ENCODE data around the gene PPARD.
"Not testable (repeated sequence)": the region's sequence is repeated elsewhere in the genome, so short reads cannot be mapped to it uniquely, and the experiment has no call there.

PPARD gene

DNA sequence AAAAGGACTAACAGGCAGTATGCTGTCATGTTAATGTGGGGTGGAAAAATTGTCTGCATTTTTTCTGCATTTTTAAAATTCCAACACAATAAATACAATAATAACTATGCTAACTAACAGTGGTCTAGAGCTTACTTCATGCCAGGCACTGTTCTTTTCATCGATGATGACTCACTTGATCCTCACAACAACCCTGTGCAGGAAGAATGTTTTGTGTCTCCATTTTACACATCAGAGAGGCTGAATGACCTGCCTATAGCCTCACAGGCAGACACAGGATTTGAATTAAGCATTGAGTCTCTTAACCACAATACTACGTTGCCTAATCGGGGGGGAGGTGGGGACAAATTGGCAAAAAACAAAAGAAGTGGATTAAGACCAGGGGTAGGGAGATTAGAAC is 82.9 kb downstream of the PPARD start:
- no peak overlapping the region for H3K4me3 ChIP-seq (ENCODE audit: low read depth in 1 of 2, low read length in 2 of 2)
- no peaks in the 10 kb centered on the region for H3K9me3 ChIP-seq (ENCODE audit: low read length)
- H3K4me1 ChIP-seq (ENCODE audit: insufficient read depth, low read length), result no peaks in the 10 kb centered on the region
- H3K27ac ChIP-seq (ENCODE audit: low read depth, low read length), result no peak overlapping the region
- H3K27me3 ChIP-seq (ENCODE audit: control insufficient read depth in 1 of 2, insufficient read depth in 2 of 2, low read length in 2 of 2), result no peaks in the 10 kb centered on the region
- H3K36me3 ChIP-seq (ENCODE audit: insufficient read depth, low read length), result peaks cover 39% of the 10 kb centered on the region
- no peak overlapping the region for H3K9ac ChIP-seq (ENCODE audit: low read length)

DNA sequence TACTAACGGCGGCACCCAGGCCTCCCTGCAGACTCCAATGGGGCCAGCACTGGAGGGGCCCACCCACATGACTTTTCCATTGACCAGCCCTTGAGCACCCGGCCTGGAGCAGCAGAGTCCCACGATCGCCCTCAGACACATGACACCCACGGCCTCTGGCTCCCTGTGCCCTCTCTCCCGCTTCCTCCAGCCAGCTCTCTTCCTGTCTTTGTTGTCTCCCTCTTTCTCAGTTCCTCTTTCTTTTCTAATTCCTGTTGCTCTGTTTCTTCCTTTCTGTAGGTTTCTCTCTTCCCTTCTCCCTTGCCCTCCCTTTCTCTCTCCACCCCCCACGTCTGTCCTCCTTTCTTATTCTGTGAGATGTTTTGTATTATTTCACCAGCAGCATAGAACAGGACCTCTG is 83.7 kb downstream of the PPARD start:
- Histone ChIP-seq H3K36me3 (ENCODE audit: insufficient read depth, low read length) (peaks cover 39% of the 10 kb centered on the region), H3K9ac (ENCODE audit: low read length) (no peak overlapping the region), H3K4me1 (ENCODE audit: insufficient read depth, low read length) (no peaks in the 10 kb centered on the region), H3K4me3 (ENCODE audit: low read depth in 1 of 2, low read length in 2 of 2) (no peak overlapping the region), H3K9me3 (ENCODE audit: low read length) (no peaks in the 10 kb centered on the region), H3K27me3 (ENCODE audit: control insufficient read depth in 1 of 2, insufficient read depth in 2 of 2, low read length in 2 of 2) (no peaks in the 10 kb centered on the region), H3K27ac (ENCODE audit: low read depth, low read length) (no peak overlapping the region)

DNA sequence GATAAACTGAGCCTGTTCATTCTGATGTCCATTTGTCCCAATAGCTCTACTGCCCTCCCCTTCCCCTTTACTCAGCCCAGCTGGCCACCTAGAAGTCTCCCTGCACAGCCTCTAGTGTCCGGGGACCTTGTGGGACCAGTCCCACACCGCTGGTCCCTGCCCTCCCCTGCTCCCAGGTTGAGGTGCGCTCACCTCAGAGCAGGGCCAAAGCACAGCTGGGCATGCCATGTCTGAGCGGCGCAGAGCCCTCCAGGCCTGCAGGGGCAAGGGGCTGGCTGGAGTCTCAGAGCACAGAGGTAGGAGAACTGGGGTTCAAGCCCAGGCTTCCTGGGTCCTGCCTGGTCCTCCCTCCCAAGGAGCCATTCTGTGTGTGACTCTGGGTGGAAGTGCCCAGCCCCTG is 85.1 kb downstream of the PPARD start:
- H3K27me3 ChIP-seq (ENCODE audit: control insufficient read depth in 1 of 2, insufficient read depth in 2 of 2, low read length in 2 of 2), result no peaks in the 10 kb centered on the region
- no peak overlapping the region for H3K27ac ChIP-seq (ENCODE audit: low read depth, low read length)
- peaks cover 30% of the 10 kb centered on the region for H3K36me3 ChIP-seq (ENCODE audit: insufficient read depth, low read length)
- no peak overlapping the region for H3K9ac ChIP-seq (ENCODE audit: low read length)
- no peaks in the 10 kb centered on the region for H3K9me3 ChIP-seq (ENCODE audit: low read length)
- H3K4me1 ChIP-seq (ENCODE audit: insufficient read depth, low read length), result no peaks in the 10 kb centered on the region
- no peak overlapping the region for H3K4me3 ChIP-seq (ENCODE audit: low read depth in 1 of 2, low read length in 2 of 2)

DNA sequence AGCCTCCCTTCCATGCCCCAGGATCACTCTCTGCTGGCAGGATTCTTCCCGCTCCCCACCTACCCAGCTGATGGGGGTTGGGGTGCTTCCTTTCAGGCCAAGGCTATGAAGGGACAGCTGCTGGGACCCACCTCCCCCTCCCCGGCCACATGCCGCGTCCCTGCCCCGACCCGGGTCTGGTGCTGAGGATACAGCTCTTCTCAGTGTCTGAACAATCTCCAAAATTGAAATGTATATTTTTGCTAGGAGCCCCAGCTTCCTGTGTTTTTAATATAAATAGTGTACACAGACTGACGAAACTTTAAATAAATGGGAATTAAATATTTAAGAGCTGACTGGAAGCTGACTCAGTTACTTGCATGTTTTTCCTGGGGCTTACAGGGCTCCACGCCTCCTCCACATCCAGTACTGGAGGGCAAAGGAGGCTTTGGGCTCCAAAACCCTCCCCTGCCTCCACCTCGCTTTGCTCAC is 85.5 kb downstream of the PPARD start:
- Histone ChIP-seq H3K36me3 (ENCODE audit: insufficient read depth, low read length) (peaks cover 27% of the 10 kb centered on the region), H3K4me3 (ENCODE audit: low read depth in 1 of 2, low read length in 2 of 2) (no peak overlapping the region), H3K27me3 (ENCODE audit: control insufficient read depth in 1 of 2, insufficient read depth in 2 of 2, low read length in 2 of 2) (no peaks in the 10 kb centered on the region), H3K9ac (ENCODE audit: low read length) (no peak overlapping the region), H3K27ac (ENCODE audit: low read depth, low read length) (no peak overlapping the region), H3K9me3 (ENCODE audit: low read length) (no peaks in the 10 kb centered on the region), H3K4me1 (ENCODE audit: insufficient read depth, low read length) (no peaks in the 10 kb centered on the region)

DNA sequence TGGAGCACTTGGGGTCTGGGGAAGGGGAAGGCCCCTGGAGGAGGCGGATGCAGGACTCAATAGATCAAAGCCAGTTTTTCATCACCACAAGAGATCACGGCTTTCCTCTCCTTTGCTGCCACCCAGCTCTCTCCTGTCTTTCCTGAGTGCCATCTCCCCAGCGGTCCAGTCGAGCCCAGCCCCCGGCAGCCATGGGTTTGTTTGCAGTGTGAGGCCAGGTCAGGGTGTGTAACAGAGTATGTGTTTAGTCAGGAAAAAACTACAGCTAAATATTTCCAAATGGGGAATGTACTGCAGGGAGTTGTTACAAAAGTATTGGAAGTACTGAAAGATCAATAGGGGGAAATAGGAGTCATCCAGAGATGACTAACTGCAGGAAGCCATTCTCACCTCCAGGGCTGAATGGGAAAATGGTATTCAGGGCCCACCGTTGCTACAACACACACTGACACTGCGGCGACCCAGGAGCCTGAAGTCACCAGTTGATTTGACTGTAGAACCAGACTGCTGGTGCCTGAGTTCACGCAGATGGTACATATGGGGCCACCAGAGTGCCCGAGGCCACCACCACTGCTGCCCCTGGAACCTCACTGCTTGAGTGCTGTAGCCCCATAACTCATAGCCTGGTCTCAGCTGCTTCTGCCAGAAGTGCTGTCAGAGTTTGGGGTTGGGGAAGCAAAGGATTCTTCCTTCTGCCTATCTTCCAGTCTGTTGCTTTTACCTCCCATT is 86.2 kb downstream of the PPARD start:
- Histone ChIP-seq H3K4me1 (ENCODE audit: insufficient read depth, low read length) (no peaks in the 10 kb centered on the region), H3K36me3 (ENCODE audit: insufficient read depth, low read length) (peaks cover 26% of the 10 kb centered on the region), H3K9ac (ENCODE audit: low read length) (no peak overlapping the region), H3K27me3 (ENCODE audit: control insufficient read depth in 1 of 2, insufficient read depth in 2 of 2, low read length in 2 of 2) (no peaks in the 10 kb centered on the region), H3K9me3 (ENCODE audit: low read length) (no peaks in the 10 kb centered on the region), H3K4me3 (ENCODE audit: low read depth in 1 of 2, low read length in 2 of 2) (no peak overlapping the region), H3K27ac (ENCODE audit: low read depth, low read length) (no peak overlapping the region)

DNA sequence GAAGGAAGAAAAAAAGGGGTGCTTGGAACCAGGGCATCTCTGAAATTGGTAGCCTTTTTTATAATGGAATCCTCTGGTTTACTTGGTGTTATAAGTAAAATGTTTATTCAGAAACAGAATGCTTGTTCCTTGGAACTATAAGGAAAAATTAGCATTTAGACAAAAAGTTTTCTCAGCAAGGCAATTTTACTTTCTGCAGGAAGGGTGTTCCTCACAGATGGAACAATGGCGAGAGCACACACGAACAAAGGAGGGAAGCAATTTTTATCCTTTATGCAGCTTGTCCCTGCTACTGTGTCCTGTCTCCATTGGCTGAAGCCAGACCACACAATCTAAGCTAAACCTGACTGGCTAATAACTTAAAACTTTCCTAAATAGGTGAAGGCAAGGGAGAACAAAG is 87.1 kb downstream of the PPARD start:
- no peak overlapping the region for H3K4me3 ChIP-seq (ENCODE audit: low read depth in 1 of 2, low read length in 2 of 2)
- H3K4me1 ChIP-seq (ENCODE audit: insufficient read depth, low read length), result no peaks in the 10 kb centered on the region
- no peak overlapping the region for H3K27ac ChIP-seq (ENCODE audit: low read depth, low read length)
- peaks cover 17% of the 10 kb centered on the region for H3K36me3 ChIP-seq (ENCODE audit: insufficient read depth, low read length)
- no peaks in the 10 kb centered on the region for H3K27me3 ChIP-seq (ENCODE audit: control insufficient read depth in 1 of 2, insufficient read depth in 2 of 2, low read length in 2 of 2)
- no peak overlapping the region for H3K9ac ChIP-seq (ENCODE audit: low read length)
- no peaks in the 10 kb centered on the region for H3K9me3 ChIP-seq (ENCODE audit: low read length)

DNA sequence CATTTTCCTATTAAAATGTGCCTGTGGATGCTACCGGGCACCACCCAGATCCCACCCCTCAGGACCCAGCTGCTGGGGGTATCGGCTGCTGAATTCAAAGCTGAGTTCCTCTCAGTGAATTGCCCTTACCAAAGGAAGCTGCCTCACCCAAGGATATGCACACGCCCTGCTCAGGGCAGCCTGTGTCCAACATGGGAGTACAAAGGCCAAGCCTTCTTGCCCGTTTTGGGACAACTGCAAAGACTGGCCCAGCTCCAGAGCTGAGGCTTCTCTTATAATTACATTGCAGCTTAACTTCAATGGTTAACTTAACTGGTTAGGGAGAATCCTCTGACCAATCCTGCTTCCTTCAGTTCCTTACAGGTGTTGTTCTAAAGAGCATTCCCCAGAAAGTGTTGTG is 89.9 kb downstream of the PPARD start:
- Histone ChIP-seq H3K4me1 (ENCODE audit: insufficient read depth, low read length) (peaks cover 8% of the 10 kb centered on the region), H3K27me3 (ENCODE audit: control insufficient read depth in 1 of 2, insufficient read depth in 2 of 2, low read length in 2 of 2) (no peaks in the 10 kb centered on the region), H3K9ac (ENCODE audit: low read length) (no peak overlapping the region), H3K36me3 (ENCODE audit: insufficient read depth, low read length) (no peaks in the 10 kb centered on the region), H3K9me3 (ENCODE audit: low read length) (no peaks in the 10 kb centered on the region), H3K4me3 (ENCODE audit: low read depth in 1 of 2, low read length in 2 of 2) (no peak overlapping the region), H3K27ac (ENCODE audit: low read depth, low read length) (no peak overlapping the region)

DNA sequence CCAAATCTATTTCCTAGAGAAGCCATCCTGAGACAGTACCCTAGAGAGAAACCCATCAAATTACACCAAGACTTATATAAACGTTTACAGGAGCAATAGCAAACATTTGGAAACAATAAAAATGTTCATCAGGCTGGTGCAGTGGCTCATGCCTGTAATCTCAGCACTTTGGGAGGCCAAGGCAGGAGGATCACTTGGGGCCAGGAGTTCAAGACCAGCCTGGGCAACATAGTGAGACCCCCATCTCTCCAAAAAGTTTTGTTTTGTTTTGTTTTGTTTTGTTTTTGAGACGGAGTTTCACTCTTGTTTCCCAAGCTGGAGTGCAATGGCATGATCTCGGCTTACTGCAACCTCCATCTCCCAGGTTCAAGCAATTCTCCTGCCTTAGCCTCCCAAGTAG is 90.3 kb downstream of the PPARD start:
- H3K36me3 ChIP-seq (ENCODE audit: insufficient read depth, low read length); H3K9ac ChIP-seq (ENCODE audit: low read length); H3K9me3 ChIP-seq (ENCODE audit: low read length); H3K4me1 ChIP-seq (ENCODE audit: insufficient read depth, low read length); H3K27ac ChIP-seq (ENCODE audit: low read depth, low read length); H3K4me3 ChIP-seq (ENCODE audit: low read depth in 1 of 2, low read length in 2 of 2); H3K27me3 ChIP-seq (ENCODE audit: control insufficient read depth in 1 of 2, insufficient read depth in 2 of 2, low read length in 2 of 2): not testable (repeated sequence)

DNA sequence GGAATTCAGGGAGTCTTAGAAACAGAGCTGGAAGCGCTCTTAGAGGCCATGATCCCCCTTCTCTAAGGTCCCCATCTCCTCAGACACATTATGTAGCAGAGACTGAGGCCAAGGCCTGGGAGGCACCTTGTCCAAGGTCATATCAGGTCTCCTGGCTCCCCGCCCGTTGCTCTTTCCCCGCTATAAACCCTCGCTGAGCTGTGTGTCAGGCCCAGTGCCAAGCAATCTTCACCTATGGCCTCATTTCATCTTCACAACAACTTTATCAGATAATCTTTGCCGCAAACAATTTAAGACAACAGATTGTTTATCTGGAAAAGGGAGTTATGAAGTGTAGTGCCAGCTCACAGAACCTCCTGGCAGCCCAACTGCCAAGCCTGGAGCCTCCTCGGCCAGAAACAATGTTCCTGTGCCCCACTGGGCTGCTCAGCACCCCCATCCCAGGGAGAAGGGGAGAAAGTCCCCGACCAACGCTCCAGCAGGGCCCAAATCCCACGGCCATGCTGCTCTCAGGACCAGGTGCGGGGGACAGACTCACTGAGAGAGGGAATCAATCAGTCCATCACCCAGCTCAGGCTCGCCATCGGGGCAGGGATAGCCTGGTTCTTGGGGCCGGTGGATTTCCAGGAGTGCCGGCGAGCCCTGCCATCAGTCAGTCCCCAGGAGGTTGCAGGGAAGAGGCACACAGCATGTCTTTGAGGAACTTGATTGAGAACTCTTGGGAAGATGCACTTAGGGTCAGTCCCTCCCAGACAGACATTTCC is 92.9 kb downstream of the PPARD start:
- H3K4me1 ChIP-seq (ENCODE audit: insufficient read depth, low read length), result peaks cover 8% of the 10 kb centered on the region
- no peak overlapping the region for H3K9ac ChIP-seq (ENCODE audit: low read length)
- H3K4me3 ChIP-seq (ENCODE audit: low read depth in 1 of 2, low read length in 2 of 2), result no peak overlapping the region
- H3K36me3 ChIP-seq (ENCODE audit: insufficient read depth, low read length), result no peaks in the 10 kb centered on the region
- H3K27me3 ChIP-seq (ENCODE audit: control insufficient read depth in 1 of 2, insufficient read depth in 2 of 2, low read length in 2 of 2), result no peaks in the 10 kb centered on the region
- no peaks in the 10 kb centered on the region for H3K9me3 ChIP-seq (ENCODE audit: low read length)
- no peak overlapping the region for H3K27ac ChIP-seq (ENCODE audit: low read depth, low read length)

DNA sequence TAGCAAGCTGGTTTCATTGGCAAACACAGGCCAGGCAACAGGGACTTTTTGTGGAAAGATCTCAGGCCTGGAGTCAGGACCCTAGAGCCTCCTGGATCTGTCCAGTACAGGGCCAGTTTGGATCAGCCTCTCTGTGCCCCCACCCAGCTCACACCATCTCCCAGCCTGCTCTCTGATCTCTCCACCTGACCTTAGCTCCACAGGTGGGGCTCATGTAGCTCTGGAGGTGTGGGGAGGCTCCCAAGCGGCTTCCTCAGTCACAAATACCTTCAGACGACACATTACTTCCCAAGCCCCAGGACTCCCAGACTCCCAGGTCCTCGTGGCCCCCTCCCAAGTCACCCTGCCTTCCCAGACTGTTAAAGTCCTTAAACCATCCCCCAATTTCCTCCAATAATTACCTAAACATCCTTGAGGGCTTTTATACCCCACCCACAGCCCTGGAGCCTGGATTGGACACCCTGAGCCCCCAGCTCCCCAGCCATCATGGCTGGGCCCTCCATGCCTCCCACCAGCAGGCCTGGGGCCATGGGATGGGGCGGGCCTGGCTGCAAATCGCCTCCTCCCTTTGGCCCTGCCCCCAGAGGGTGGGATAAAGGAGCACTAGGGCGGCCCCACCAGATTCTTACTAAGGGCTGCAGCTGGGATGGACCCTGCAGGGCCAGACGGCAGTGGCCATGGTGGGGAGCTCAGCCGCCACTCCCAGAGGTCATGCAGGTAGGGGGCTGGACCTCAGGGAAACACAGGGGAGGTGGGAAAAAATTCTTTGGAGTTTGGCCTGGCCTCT is 93.9 kb downstream of the PPARD start:
- Histone ChIP-seq H3K9ac (ENCODE audit: low read length) (no peak overlapping the region), H3K36me3 (ENCODE audit: insufficient read depth, low read length) (no peaks in the 10 kb centered on the region), H3K27me3 (ENCODE audit: control insufficient read depth in 1 of 2, insufficient read depth in 2 of 2, low read length in 2 of 2) (no peaks in the 10 kb centered on the region), H3K27ac (ENCODE audit: low read depth, low read length) (no peak overlapping the region), H3K4me3 (ENCODE audit: low read depth in 1 of 2, low read length in 2 of 2) (no peak overlapping the region), H3K4me1 (ENCODE audit: insufficient read depth, low read length) (peaks cover 8% of the 10 kb centered on the region), H3K9me3 (ENCODE audit: low read length) (no peaks in the 10 kb centered on the region)

DNA sequence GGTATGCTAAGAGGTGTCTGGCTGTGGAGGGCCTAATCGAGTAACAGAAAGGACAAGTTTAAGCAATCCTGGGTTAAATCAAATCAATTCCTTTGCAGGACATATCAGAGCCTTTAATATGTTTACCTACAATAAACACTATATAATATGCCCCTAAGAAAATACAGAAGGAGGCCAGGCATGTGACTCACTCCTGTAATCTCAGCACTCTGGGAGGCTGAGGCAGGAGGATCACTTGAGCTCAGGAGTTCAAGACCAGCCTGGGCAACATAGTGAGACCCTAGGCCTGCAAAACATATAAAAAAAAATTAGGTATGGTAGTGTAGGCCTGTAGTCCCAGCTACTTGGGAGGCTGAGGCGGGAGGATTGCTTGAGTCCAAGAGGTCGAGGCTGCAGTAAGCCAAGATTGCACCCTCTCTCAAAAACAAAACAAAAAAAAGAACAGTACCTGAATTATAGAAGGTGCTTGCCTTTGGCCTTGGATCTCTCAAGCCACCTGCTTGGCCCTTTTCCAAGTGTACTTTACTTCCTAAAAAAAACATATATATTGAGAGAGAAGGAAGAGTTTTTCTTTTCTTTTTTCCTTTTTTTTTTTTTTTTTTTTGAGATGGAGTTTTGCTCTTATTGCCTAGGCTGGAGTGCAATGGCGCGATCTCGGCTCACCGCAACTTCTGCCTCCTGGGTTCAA is 96.2 kb downstream of the PPARD start:
- H3K9me3 ChIP-seq (ENCODE audit: low read length); H3K27ac ChIP-seq (ENCODE audit: low read depth, low read length); H3K4me3 ChIP-seq (ENCODE audit: low read depth in 1 of 2, low read length in 2 of 2); H3K4me1 ChIP-seq (ENCODE audit: insufficient read depth, low read length); H3K36me3 ChIP-seq (ENCODE audit: insufficient read depth, low read length); H3K27me3 ChIP-seq (ENCODE audit: control insufficient read depth in 1 of 2, insufficient read depth in 2 of 2, low read length in 2 of 2); H3K9ac ChIP-seq (ENCODE audit: low read length): not testable (repeated sequence)

All from muscle layer of colon (tissue), 2 donors.